ENCODE measurements around the gene RGP1. TPM values are rescaled to one million over a fixed set of nuclear protein-coding genes. Genes with fewer than 3 reads are reported as not detected.

RGP1 gene
- total RNA-seq, 1 donor from 2014 or later, result 34.9 TPM

- no peak overlapping the region for H3K27ac Mint-ChIP-seq (ENCODE audit: unreplicated experiment)
- no peaks in the 10 kb centered on the region for H3K4me1 Mint-ChIP-seq
- H3K4me3 Mint-ChIP-seq, result no peak overlapping the region
- no peak for TF ChIP-seq CTCF (conservative IDR thresholded peaks at IDR 0.05)
- no peak for DNase-seq (ENCODE audit: low read depth, low spot score)
- H3K9me3 Mint-ChIP-seq, result no peaks in the 10 kb centered on the region
- H3K27me3 Mint-ChIP-seq (ENCODE audit: low read depth), result no peaks in the 10 kb centered on the region
- peaks cover 11% of the 10 kb centered on the region for H3K36me3 Mint-ChIP-seq (ENCODE audit: low read depth)
Measured at GRCh38 chr9:35783418-35783817, 34.3 kb downstream of the RGP1 start.

GRCh38 chr9:35789541-35789940 lies 40.5 kb downstream of the RGP1 start:
- Mint-ChIP-seq H3K4me3 (no peak overlapping the region), H3K27ac (ENCODE audit: unreplicated experiment) (no peak overlapping the region), H3K9me3 (no peaks in the 10 kb centered on the region), H3K4me1 (peaks cover 19% of the 10 kb centered on the region), H3K27me3 (ENCODE audit: low read depth) (no peaks in the 10 kb centered on the region), H3K36me3 (ENCODE audit: low read depth) (no peaks in the 10 kb centered on the region)
- no peak for TF ChIP-seq CTCF (conservative IDR thresholded peaks at IDR 0.05)
- no peak for DNase-seq (ENCODE audit: low read depth, low spot score)

- no peak for TF ChIP-seq CTCF (conservative IDR thresholded peaks at IDR 0.05)
- H3K4me1 Mint-ChIP-seq, result peaks cover 21% of the 10 kb centered on the region
- no peak overlapping the region for H3K27ac Mint-ChIP-seq (ENCODE audit: unreplicated experiment)
- H3K9me3 Mint-ChIP-seq, result no peaks in the 10 kb centered on the region
- H3K27me3 Mint-ChIP-seq (ENCODE audit: low read depth), result no peaks in the 10 kb centered on the region
- DNase-seq (ENCODE audit: low read depth, low spot score), result no peak
- peak overlapping the region; percentile 90 for H3K4me3 Mint-ChIP-seq
- H3K36me3 Mint-ChIP-seq (ENCODE audit: low read depth), result no peaks in the 10 kb centered on the region
Measured at GRCh38 chr9:35790025-35790384, 40.9 kb downstream of the RGP1 start.

GRCh38 chr9:35790385-35791296 lies 41.6 kb downstream of the RGP1 start:
- no peaks in the 10 kb centered on the region for H3K27me3 Mint-ChIP-seq (ENCODE audit: low read depth)
- DNase-seq (ENCODE audit: low read depth, low spot score), result peak; percentile 70
- H3K4me3 Mint-ChIP-seq, result peak overlapping the region; percentile 90
- peak overlapping the region; percentile 53 for H3K27ac Mint-ChIP-seq (ENCODE audit: unreplicated experiment)
- peak; percentile 91 for TF ChIP-seq CTCF (conservative IDR thresholded peaks at IDR 0.05)
- peaks cover 27% of the 10 kb centered on the region for H3K4me1 Mint-ChIP-seq
- H3K9me3 Mint-ChIP-seq, result no peaks in the 10 kb centered on the region
- no peaks in the 10 kb centered on the region for H3K36me3 Mint-ChIP-seq (ENCODE audit: low read depth)

- Mint-ChIP-seq H3K4me3 (peak within 1 kb of the TSS; percentile 90), H3K36me3 (ENCODE audit: low read depth) (no peaks in the 10 kb centered on the region), H3K27ac (ENCODE audit: unreplicated experiment) (peak within 1 kb of the TSS; percentile 53), H3K27me3 (ENCODE audit: low read depth) (no peaks in the 10 kb centered on the region), H3K9me3 (no peaks in the 10 kb centered on the region), H3K4me1 (peaks cover 27% of the 10 kb centered on the region)
- DNase-seq (ENCODE audit: low read depth, low spot score), result peak; percentile 23
- TF ChIP-seq CTCF (conservative IDR thresholded peaks at IDR 0.05), result no peak
Measured at GRCh38 chr9:35791297-35791921, 42.3 kb downstream of the RGP1 start, which contains the start of gene NPR2. NPR2 (plus strand) TSS chr9:35791591; CDS start chr9:35792409, 818 bp downstream.
